Natural killer cell treated with Interleukin-12 subunit alpha and Interleukin-12 subunit beta and Interleukin-15 and Interleukin-18, amount 100 ng/mL, for 72 hours (primary cell): ENCODE measurements around the gene GNB5. TPM values are rescaled to one million over a fixed set of nuclear protein-coding genes. Genes with fewer than 3 reads are reported as not detected.
"Not testable (repeated sequence)": the region's sequence is repeated elsewhere in the genome, so short reads cannot be mapped to it uniquely, and the experiment has no call there.

Experiments
- ATAC-seq, 2 donors: fragments of 150-1000 bp; cut with Tn5 transposase in 1 of 2; sonication (Bioruptor Pico), chemical (Tn5 transposase) in 1 of 2; 2 replicates each; pipeline ENCODE4 v1.10.0; 2021
- DNase-seq: peaks from one replicate; pipeline ENCODE4 v3.0.0; 2022; ENCODE audit warnings: low spot score
- H3K27ac Mint-ChIP-seq, 2 donors: 1 replicate in 1 of 2; 2 replicates in 1 of 2; pipeline ENCODE4 v1.8.0; 2022; ENCODE audit warnings: mixed read lengths in 2 of 2, mild to moderate bottlenecking in 1 of 2, moderate library complexity in 1 of 2
- H3K27me3 Mint-ChIP-seq, 2 donors: 1 replicate in 1 of 2; 2 replicates in 1 of 2; pipeline ENCODE4 v1.8.0; 2022; ENCODE audit warnings: mixed read lengths in 2 of 2
- H3K36me3 Mint-ChIP-seq: one replicate; pipeline ENCODE4 v1.8.0; 2022; ENCODE audit warnings: mixed read lengths
- H3K4me1 Mint-ChIP-seq, 2 donors: 1 replicate in 1 of 2; 2 replicates in 1 of 2; pipeline ENCODE4 v1.8.0; 2022; ENCODE audit warnings: low read depth in 2 of 2, mixed read lengths in 2 of 2, mild to moderate bottlenecking in 1 of 2
- H3K4me3 Mint-ChIP-seq: one replicate; pipeline ENCODE4 v1.8.0; 2022; ENCODE audit warnings: mixed read lengths
- H3K9me3 Mint-ChIP-seq: 2 replicates; pipeline ENCODE4 v1.8.0; 2022; ENCODE audit warnings: mixed read lengths
- total RNA-seq, 2 donors: library from RNA; stranded (reverse); gene quantifications; one replicate each; pipeline ENCODE4 v1.2.3, GENCODE V29; 2022

Gene GNB5
- 10 to 100 TPM in 1 of 2 donors, 1 to 10 TPM in 1; 7.1 to 11.2 TPM for total RNA-seq

DNA sequence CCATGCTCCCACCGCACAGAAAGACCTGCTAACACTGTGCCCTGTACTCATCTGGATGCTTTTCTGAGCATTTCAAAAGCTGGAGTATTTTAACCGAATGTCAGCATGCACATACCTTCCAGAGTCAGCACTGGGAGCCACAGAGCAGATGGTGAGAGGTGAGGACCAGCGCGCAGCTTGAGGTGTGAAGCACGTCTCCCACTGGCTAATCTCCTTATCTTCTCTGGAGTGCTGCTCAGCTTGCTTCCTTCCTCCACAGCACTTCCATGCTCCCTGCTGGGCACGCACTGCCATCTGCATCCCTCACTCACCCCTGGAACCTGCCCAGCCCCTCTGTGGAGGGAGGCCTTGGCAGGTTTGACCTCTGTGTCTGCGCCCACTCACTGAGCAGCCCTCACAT is at the start of gene GNB5:
Gene GNB5, minus strand, starts transcription at position 186 of the 400 bp plus-strand sequence. CDS start 6,716 bp downstream, outside the sequence.
- DNase-seq = no peak
- ATAC-seq = peak in 1 of 2 donors; percentile 53
- H3K9me3 Mint-ChIP-seq = no peaks in the 10 kb centered on the region
- H3K27me3 Mint-ChIP-seq = no peaks in the 10 kb centered on the region
- H3K4me1 Mint-ChIP-seq = no peaks in the 10 kb centered on the region
- no peaks in the 10 kb centered on the region for H3K36me3 Mint-ChIP-seq
- no peak within 1 kb of the TSS for H3K4me3 Mint-ChIP-seq
- H3K27ac Mint-ChIP-seq = no peak within 1 kb of the TSS

DNA sequence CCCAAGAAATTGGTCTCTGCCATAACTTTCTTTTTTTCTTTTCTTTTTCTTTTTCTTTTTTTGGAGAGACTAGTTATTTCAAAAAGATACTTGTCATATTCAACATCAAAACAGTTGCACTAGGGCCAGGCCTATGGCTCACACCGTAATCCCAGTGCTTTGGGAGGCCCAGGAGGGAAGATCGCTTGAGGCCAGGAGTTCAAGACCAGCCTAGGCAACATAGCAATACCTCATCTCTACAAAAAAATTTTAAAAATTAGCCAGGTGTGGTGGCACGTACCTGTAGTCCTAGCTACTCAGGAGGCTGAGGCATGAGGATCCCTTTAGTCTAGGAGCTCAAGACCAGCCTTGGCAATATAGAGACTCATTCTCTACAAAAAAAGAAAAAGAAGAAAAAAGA is 49.0 kb upstream of the GNB5 start:
- Mint-ChIP-seq H3K4me1 (peaks cover 0 to 4% of the 10 kb centered on the region in 2 donors), H3K27ac (no peak overlapping the region), H3K4me3 (no peak overlapping the region), H3K36me3 (no peaks in the 10 kb centered on the region), H3K9me3 (no peaks in the 10 kb centered on the region), H3K27me3 (peaks cover 0 to 7% of the 10 kb centered on the region in 2 donors)
- ATAC-seq (no peak), DNase-seq (no peak)

DNA sequence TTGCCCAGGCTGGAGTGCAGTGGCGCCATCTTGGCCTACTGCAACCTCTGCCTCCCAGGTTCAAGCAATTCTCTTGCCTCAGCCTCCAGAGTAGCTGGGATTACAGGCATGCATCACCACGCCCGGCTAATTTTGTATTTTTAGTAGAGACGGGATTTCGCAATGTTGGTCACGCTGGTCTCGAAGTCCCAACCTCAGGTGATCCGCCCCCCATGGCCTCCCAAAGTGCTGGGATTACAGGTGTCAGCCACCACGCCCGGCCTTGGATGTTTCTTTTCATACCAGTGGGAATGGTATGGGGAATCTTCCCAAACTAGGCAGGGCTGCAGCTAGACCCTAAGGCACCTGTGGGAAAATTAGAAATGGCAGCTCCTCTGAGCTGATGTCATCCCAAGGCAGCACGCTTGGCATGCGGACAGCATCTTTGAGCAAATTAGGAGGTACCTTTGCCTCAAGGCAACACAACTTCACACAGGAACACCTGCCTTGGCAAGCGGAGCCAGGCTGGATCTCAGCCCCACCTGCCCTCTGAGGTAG is 47.9 kb upstream of the GNB5 start:
- H3K4me1 Mint-ChIP-seq, H3K4me3 Mint-ChIP-seq, H3K9me3 Mint-ChIP-seq, ATAC-seq, DNase-seq, H3K27ac Mint-ChIP-seq, H3K36me3 Mint-ChIP-seq, H3K27me3 Mint-ChIP-seq: not testable (repeated sequence)

GRCh38 chr15:52238149-52238548 is 47.0 kb upstream of the GNB5 start:
- Mint-ChIP-seq H3K4me3 (no peak overlapping the region), H3K36me3 (no peaks in the 10 kb centered on the region), H3K4me1 (peaks cover 0 to 5% of the 10 kb centered on the region in 2 donors), H3K9me3 (no peaks in the 10 kb centered on the region), H3K27me3 (peaks cover 0 to 7% of the 10 kb centered on the region in 2 donors), H3K27ac (no peak overlapping the region)
- ATAC-seq (no peak), DNase-seq (no peak)

DNA sequence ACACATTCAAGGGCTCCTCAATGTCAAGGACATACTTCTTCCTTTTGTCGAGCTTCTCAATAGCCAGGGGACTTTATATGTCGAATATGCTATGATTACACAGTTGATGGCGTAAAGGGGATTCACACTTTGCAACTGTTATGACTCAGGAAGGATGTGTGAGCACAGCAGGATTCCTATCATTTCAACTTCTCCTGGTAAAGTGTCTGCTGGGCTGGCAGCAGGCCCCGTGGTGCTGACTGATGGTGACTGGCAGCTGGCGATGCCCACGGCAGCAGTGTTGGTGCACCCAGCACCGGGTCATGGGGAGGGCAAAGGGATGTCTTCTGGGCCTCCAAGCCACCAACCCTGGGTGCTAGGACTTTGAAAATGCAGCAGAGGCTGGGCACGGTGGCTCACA is 44.8 kb upstream of the GNB5 start:
- peaks cover 0 to 3% of the 10 kb centered on the region in 2 donors for H3K27me3 Mint-ChIP-seq
- H3K9me3 Mint-ChIP-seq = no peaks in the 10 kb centered on the region
- H3K4me3 Mint-ChIP-seq = no peak overlapping the region

GRCh38 chr15:52234596-52235541 is 43.7 kb upstream of the GNB5 start:
- DNase-seq = no peak
- Mint-ChIP-seq H3K4me1 (peaks cover 0 to 2% of the 10 kb centered on the region in 2 donors), H3K27me3 (peaks cover 0 to 3% of the 10 kb centered on the region in 2 donors), H3K27ac (no peak overlapping the region), H3K9me3 (no peaks in the 10 kb centered on the region), H3K4me3 (no peak overlapping the region), H3K36me3 (no peaks in the 10 kb centered on the region)
- ATAC-seq = peak in 1 of 2 donors; percentile 32

More for the DNA sequence above, 44.8 kb upstream of the GNB5 start:
- Mint-ChIP-seq H3K36me3 (no peaks in the 10 kb centered on the region), H3K4me1 (peaks cover 0 to 2% of the 10 kb centered on the region in 2 donors), H3K27ac (no peak overlapping the region)
- peak in 1 of 2 donors; percentile 44 for ATAC-seq
- DNase-seq = no peak

DNA sequence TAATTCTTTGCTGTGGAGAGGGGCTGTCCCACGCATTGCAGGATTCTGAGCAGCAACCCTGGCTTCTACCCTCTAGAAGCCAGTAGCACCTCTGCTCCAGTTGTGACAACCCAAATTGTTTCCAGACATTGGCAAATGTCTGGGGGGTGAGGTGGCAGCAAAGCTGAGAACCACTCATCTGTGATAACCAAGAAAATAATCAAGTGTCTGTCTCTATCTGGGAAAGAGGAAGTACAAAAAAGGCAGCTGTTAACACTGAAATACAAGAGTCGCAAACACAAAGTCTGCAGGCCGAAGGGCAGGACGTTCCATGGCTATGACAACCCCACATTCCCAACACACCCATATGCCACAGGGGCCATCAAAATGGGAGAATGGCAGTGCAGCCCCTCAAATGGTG is 42.2 kb upstream of the GNB5 start:
- H3K36me3 Mint-ChIP-seq = no peaks in the 10 kb centered on the region
- no peak for ATAC-seq
- no peaks in the 10 kb centered on the region for H3K9me3 Mint-ChIP-seq

GRCh38 chr15:52232327-52232726 is 41.1 kb upstream of the GNB5 start:
- no peak overlapping the region for H3K27ac Mint-ChIP-seq

More for the DNA sequence above, 42.2 kb upstream of the GNB5 start:
- H3K27ac Mint-ChIP-seq = no peak overlapping the region
- peaks cover 0 to 3% of the 10 kb centered on the region in 2 donors for H3K27me3 Mint-ChIP-seq
- H3K4me1 Mint-ChIP-seq = peaks cover 0 to 2% of the 10 kb centered on the region in 2 donors
- H3K4me3 Mint-ChIP-seq = no peak overlapping the region
- no peak for DNase-seq

DNA sequence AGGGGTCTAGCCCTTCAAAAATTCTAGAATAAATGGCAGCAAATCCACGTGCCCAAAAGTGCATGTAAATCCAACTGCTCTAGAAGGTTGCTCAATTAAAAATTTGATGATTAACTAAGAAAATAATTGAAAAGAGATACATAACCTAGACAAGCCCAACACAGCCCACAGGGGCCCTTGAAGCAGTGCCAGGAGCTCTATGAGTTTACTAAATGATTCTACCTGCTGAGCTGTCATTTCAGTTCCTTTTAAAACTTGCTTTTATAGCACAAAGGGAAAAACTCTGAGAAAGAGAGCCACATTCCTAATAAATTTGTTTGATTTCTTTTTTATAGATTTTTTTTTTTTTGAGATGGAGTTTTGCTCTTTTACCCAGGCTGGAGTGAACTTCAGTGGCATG is 38.9 kb upstream of the GNB5 start:
- Mint-ChIP-seq H3K4me3 (no peak overlapping the region), H3K9me3 (no peaks in the 10 kb centered on the region), H3K4me1 (no peaks in the 10 kb centered on the region), H3K36me3 (no peaks in the 10 kb centered on the region), H3K27ac (no peak overlapping the region), H3K27me3 (peaks cover 0 to 3% of the 10 kb centered on the region in 2 donors)
- no peak for DNase-seq
- ATAC-seq = no peak

More at GRCh38 chr15:52232327-52232726, 41.1 kb upstream of the GNB5 start:
- no peak for ATAC-seq
- H3K27me3 Mint-ChIP-seq = peaks cover 0 to 3% of the 10 kb centered on the region in 2 donors
- no peak overlapping the region for H3K4me3 Mint-ChIP-seq
- H3K9me3 Mint-ChIP-seq = no peaks in the 10 kb centered on the region
- no peak for DNase-seq
- no peaks in the 10 kb centered on the region for H3K36me3 Mint-ChIP-seq
- H3K4me1 Mint-ChIP-seq = peaks cover 0 to 2% of the 10 kb centered on the region in 2 donors

DNA sequence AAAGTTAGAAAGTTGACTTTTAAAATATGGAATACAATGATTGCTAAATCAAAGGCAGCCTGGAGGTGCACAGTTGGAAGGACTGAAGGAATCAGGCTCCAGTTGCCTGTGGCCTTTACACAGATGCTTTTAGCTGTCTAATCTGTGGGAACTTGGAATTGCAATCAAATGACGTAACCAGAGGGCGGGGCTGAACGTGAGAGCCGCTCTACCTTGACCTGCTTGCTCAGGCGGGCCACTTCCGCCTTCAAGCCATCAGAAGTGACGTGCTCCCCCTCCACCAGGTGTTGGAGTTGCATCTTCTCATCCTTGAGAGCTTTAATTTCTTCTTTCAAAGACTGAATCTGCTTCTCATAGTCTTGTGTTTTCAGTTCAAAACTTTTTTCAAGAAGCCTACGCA is 37.7 kb upstream of the GNB5 start:
- Mint-ChIP-seq H3K4me3 (no peak overlapping the region), H3K4me1 (no peaks in the 10 kb centered on the region), H3K36me3 (no peaks in the 10 kb centered on the region), H3K9me3 (no peaks in the 10 kb centered on the region), H3K27ac (no peak overlapping the region), H3K27me3 (peaks cover 0 to 3% of the 10 kb centered on the region in 2 donors)
- DNase-seq = no peak
- ATAC-seq = no peak

GRCh38 chr15:52227456-52227855 is 36.3 kb upstream of the GNB5 start:
- peaks cover 2% of the 10 kb centered on the region in 2 donors for H3K4me1 Mint-ChIP-seq
- no peak overlapping the region for H3K27ac Mint-ChIP-seq
- peaks cover 0 to 3% of the 10 kb centered on the region in 2 donors for H3K27me3 Mint-ChIP-seq
- no peak overlapping the region for H3K4me3 Mint-ChIP-seq
- H3K9me3 Mint-ChIP-seq = no peaks in the 10 kb centered on the region
- no peaks in the 10 kb centered on the region for H3K36me3 Mint-ChIP-seq
- DNase-seq (peak; percentile 70), ATAC-seq (peak; percentile 87 to 93)

DNA sequence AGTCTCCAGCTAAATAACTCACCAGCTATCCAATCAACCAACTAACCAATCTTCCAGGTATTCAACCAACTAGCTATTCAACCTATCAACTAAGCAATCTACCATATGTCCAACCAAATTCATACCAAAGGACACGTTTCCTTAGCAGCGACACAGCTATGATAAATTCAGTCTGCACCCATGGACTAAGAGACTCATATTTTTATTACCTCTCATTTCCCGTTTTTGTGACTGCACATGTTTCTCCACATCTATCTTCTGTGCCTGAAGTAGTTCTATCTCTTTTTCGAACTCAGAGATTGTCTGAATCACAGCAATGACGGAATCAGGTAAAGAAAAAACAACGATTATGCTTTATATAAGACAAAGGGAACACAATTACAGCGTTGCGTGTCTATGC is 34.0 kb upstream of the GNB5 start:
- Mint-ChIP-seq H3K4me1 (peaks cover 18 to 21% of the 10 kb centered on the region in 2 donors), H3K9me3 (no peaks in the 10 kb centered on the region), H3K27me3 (no peaks in the 10 kb centered on the region), H3K36me3 (no peaks in the 10 kb centered on the region), H3K4me3 (no peak overlapping the region), H3K27ac (no peak overlapping the region)
- DNase-seq (no peak), ATAC-seq (no peak)

- Mint-ChIP-seq H3K9me3 (no peaks in the 10 kb centered on the region), H3K36me3 (no peaks in the 10 kb centered on the region), H3K4me1 (peaks cover 18 to 21% of the 10 kb centered on the region in 2 donors), H3K27me3 (no peaks in the 10 kb centered on the region), H3K27ac (no peak overlapping the region), H3K4me3 (no peak overlapping the region)
- ATAC-seq = peak in 1 of 2 donors; percentile 53
- no peak for DNase-seq
Measured at GRCh38 chr15:52224211-52224610, 33.0 kb upstream of the GNB5 start.

- H3K27ac Mint-ChIP-seq = peak overlapping the region; percentile 66 to 85
- H3K4me1 Mint-ChIP-seq = peaks cover 18 to 27% of the 10 kb centered on the region in 2 donors
- peak overlapping the region; percentile 76 for H3K4me3 Mint-ChIP-seq
- no peaks in the 10 kb centered on the region for H3K27me3 Mint-ChIP-seq
- H3K9me3 Mint-ChIP-seq = no peaks in the 10 kb centered on the region
- DNase-seq = no peak
- peak in 1 of 2 donors; percentile 22 for ATAC-seq
- H3K36me3 Mint-ChIP-seq = no peaks in the 10 kb centered on the region
Measured at GRCh38 chr15:52221730-52222129, 30.5 kb upstream of the GNB5 start.
